ENCODE measurements around the gene PLEKHG3. TPM values are rescaled to one million over a fixed set of nuclear protein-coding genes. Genes with fewer than 3 reads are reported as not detected.

PLEKHG3 gene
- total RNA-seq, 2 experiments from 2014 or later = not detected

DNA sequence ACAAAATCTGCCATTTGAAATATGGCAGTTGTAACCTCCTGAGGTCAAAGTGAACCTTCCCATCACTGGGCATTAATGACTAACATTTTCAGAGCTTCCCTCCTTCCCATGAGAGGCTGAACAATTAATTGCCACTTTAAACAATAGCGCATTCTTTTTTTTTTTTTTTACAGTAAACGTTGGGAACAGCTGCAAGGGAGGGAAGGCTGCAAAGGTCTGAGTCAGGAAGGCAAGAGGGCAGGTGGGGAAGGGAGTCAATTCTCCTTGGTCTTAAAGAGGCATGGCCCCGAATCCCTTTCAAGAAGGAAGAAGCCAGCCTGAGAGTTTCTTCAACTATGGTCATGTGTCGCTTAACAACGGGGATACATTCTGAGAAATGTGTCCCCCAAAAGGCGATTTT, 41.0 kb upstream of the PLEKHG3 start:
- no peak overlapping the region for H3K4me3 ChIP-seq (ENCODE audit: low read depth, low read length, poor library complexity, severe bottlenecking)
- H3K9me3 ChIP-seq (ENCODE audit: low read length) = no peaks in the 10 kb centered on the region
- no peaks in the 10 kb centered on the region for H3K4me1 ChIP-seq (ENCODE audit: insufficient read depth, low read length, poor library complexity, severe bottlenecking)
- intact Hi-C loops (cut with micrococcal nuclease; ENCODE audit: unreplicated experiment) = no loop called here
- H3K79me2 ChIP-seq (ENCODE audit: insufficient read depth, low read depth, low read length) = no peaks in the 10 kb centered on the region
- no peaks in the 10 kb centered on the region for H3K9me2 ChIP-seq (ENCODE audit: insufficient read depth, low read length)
- H2AFZ ChIP-seq (ENCODE audit: low read length) = no peak overlapping the region
- TF ChIP-seq CTCF (conservative IDR thresholded peaks at IDR 0.05; ENCODE audit: low read length) = no peak
- TF ChIP-seq EZH2phosphoT487 (IDR thresholded peaks at IDR 0.05; ENCODE audit: borderline replicate concordance, low read depth, low read length) = no peak
- CTCF ChIA-PET (ENCODE audit: unreplicated experiment) = no interaction called here
- no TSS peak for BruUV-seq (replicated peaks)
- no peaks in the 10 kb centered on the region for H4K20me1 ChIP-seq (ENCODE audit: insufficient read depth, low read length)
- no peak overlapping the region for H3K27ac ChIP-seq (ENCODE audit: low read depth, low read length, poor library complexity, severe bottlenecking)
- POLR2A ChIA-PET = no interaction called here
- no peaks in the 10 kb centered on the region for H3K36me3 ChIP-seq (ENCODE audit: insufficient read depth, low read length)
- DNase-seq (ENCODE audit: low spot score) = no peak
- no peak overlapping the region for H3K4me2 ChIP-seq (ENCODE audit: low read length)

- no TSS peak for BruUV-seq (replicated peaks)
- no peak overlapping the region for H3K27ac ChIP-seq (ENCODE audit: low read depth, low read length, poor library complexity, severe bottlenecking)
- CTCF ChIA-PET (ENCODE audit: unreplicated experiment) = no interaction called here
- H3K9me3 ChIP-seq (ENCODE audit: low read length) = no peaks in the 10 kb centered on the region
- POLR2A ChIA-PET = no interaction called here
- no peaks in the 10 kb centered on the region for H3K9me2 ChIP-seq (ENCODE audit: insufficient read depth, low read length)
- H2AFZ ChIP-seq (ENCODE audit: low read length) = no peak overlapping the region
- H3K79me2 ChIP-seq (ENCODE audit: insufficient read depth, low read depth, low read length) = no peaks in the 10 kb centered on the region
- intact Hi-C loops (cut with micrococcal nuclease; ENCODE audit: unreplicated experiment) = loop anchor here (1.0 kb wide), 1 partner anchor 93 kb away; no protein-coding TSS in a partner anchor
- H3K36me3 ChIP-seq (ENCODE audit: insufficient read depth, low read length) = no peaks in the 10 kb centered on the region
- no peaks in the 10 kb centered on the region for H4K20me1 ChIP-seq (ENCODE audit: insufficient read depth, low read length)
- H3K4me1 ChIP-seq (ENCODE audit: insufficient read depth, low read length, poor library complexity, severe bottlenecking) = no peaks in the 10 kb centered on the region
- TF ChIP-seq CTCF (conservative IDR thresholded peaks at IDR 0.05; ENCODE audit: low read length) (peak; percentile 83), EZH2phosphoT487 (IDR thresholded peaks at IDR 0.05; ENCODE audit: borderline replicate concordance, low read depth, low read length) (no peak)
- DNase-seq (ENCODE audit: low spot score) = peak; percentile 33
- no peak overlapping the region for H3K4me3 ChIP-seq (ENCODE audit: low read depth, low read length, poor library complexity, severe bottlenecking)
- H3K4me2 ChIP-seq (ENCODE audit: low read length) = no peak overlapping the region
These were observed 32.6 kb upstream of the PLEKHG3 start for GRCh38 chr14:64671591-64671990.

- no TSS peak for BruUV-seq (replicated peaks)
- H3K27ac ChIP-seq (ENCODE audit: low read depth, low read length, poor library complexity, severe bottlenecking) = no peak overlapping the region
- ChIA-PET CTCF (ENCODE audit: unreplicated experiment) (interaction anchor here (0.6 to 0.7 kb wide), 2 partner anchors 92 to 400 kb away, joined by 3 to 4 read pairs; no protein-coding TSS in a partner anchor), POLR2A (no interaction called here)
- no peaks in the 10 kb centered on the region for H3K36me3 ChIP-seq (ENCODE audit: insufficient read depth, low read length)
- intact Hi-C loops (cut with micrococcal nuclease; ENCODE audit: unreplicated experiment) = no loop called here
- no peak overlapping the region for H3K4me2 ChIP-seq (ENCODE audit: low read length)
- no peaks in the 10 kb centered on the region for H4K20me1 ChIP-seq (ENCODE audit: insufficient read depth, low read length)
- no peaks in the 10 kb centered on the region for H3K9me3 ChIP-seq (ENCODE audit: low read length)
- TF ChIP-seq CTCF (conservative IDR thresholded peaks at IDR 0.05; ENCODE audit: low read length) (no peak), EZH2phosphoT487 (IDR thresholded peaks at IDR 0.05; ENCODE audit: borderline replicate concordance, low read depth, low read length) (no peak)
- no peaks in the 10 kb centered on the region for H3K79me2 ChIP-seq (ENCODE audit: insufficient read depth, low read depth, low read length)
- DNase-seq (ENCODE audit: low spot score) = no peak
- no peak overlapping the region for H3K4me3 ChIP-seq (ENCODE audit: low read depth, low read length, poor library complexity, severe bottlenecking)
- H2AFZ ChIP-seq (ENCODE audit: low read length) = no peak overlapping the region
- H3K9me2 ChIP-seq (ENCODE audit: insufficient read depth, low read length) = no peaks in the 10 kb centered on the region
- H3K4me1 ChIP-seq (ENCODE audit: insufficient read depth, low read length, poor library complexity, severe bottlenecking) = no peaks in the 10 kb centered on the region
These were observed 30.9 kb upstream of the PLEKHG3 start for GRCh38 chr14:64673316-64673715.

Measured in OCI-LY7 (cell line).